Thoracic aorta (tissue), 2 donors: ENCODE data around the gene PIP5KL1. TPM values are rescaled to one million over a fixed set of nuclear protein-coding genes. Genes with fewer than 3 reads are reported as not detected.

Source experiments
- ATAC-seq: fragments of 150-250 bp; one replicate; pipeline ENCODE4 v1.8.0; 2017; ENCODE audit warnings: low read depth; ENCODE audit not compliant: insufficient number of reproducible peaks, low FRiP score
- DNase-seq: peaks from one replicate; pipeline ENCODE4 v3.0.0-alpha.2; 2020; ENCODE audit warnings: low spot score
- H3K27ac ChIP-seq, 2 donors: fragments of 200-600 bp; sonication (generic); 1 replicate in 1 of 2; 2 replicates in 1 of 2; pipeline ENCODE4 v1.5.1; 2016; ENCODE audit warnings: mild to moderate bottlenecking in 2 of 2, moderate library complexity in 2 of 2
- H3K27me3 ChIP-seq: fragments of 200-600 bp; sonication (generic); replicated peaks from 2 replicates; pipeline ENCODE4 v1.6.0; 2016; ENCODE audit warnings: mild to moderate bottlenecking; ENCODE audit not compliant: insufficient read depth
- H3K36me3 ChIP-seq: fragments of 200-600 bp; sonication (generic); one replicate; pipeline ENCODE4 v1.5.1; 2016
- H3K4me1 ChIP-seq, 2 donors: fragments of 200-600 bp; sonication (generic); 1 replicate in 1 of 2; 2 replicates in 1 of 2; pipeline versions ENCODE4 v1.5.1 to v1.6.0; 2016; ENCODE audit warnings: low read depth in 2 of 2, mild to moderate bottlenecking in 1 of 2; ENCODE audit not compliant: control insufficient read depth in 1 of 2
- H3K4me3 ChIP-seq: fragments of 200-600 bp; sonication (generic); 2 replicates; pipeline ENCODE4 v1.5.1; 2016; ENCODE audit warnings: mild to moderate bottlenecking
- H3K9me3 ChIP-seq: fragments of 200-600 bp; sonication (generic); 2 replicates; pipeline ENCODE4 v1.5.1; 2016
- total RNA-seq, 2 donors: library from RNA; depleted of rRNA; stranded (reverse); fragments of >200 nt; gene quantifications; one replicate each; pipeline versions ENCODE4 v1.1.0 to v1.2.3, GENCODE V29; 2016
- TF ChIP-seq, protein P1 (sequence below): fragments of 200-600 bp; sonication (generic); IDR thresholded peaks from one replicate; pipeline ENCODE4 v1.5.1; 2019; ENCODE audit warnings: antibody characterized with exemption

The PIP5KL1 gene
- total RNA-seq, 2 donors from 2014 or later = 6.0 to 8.8 TPM

DNA sequence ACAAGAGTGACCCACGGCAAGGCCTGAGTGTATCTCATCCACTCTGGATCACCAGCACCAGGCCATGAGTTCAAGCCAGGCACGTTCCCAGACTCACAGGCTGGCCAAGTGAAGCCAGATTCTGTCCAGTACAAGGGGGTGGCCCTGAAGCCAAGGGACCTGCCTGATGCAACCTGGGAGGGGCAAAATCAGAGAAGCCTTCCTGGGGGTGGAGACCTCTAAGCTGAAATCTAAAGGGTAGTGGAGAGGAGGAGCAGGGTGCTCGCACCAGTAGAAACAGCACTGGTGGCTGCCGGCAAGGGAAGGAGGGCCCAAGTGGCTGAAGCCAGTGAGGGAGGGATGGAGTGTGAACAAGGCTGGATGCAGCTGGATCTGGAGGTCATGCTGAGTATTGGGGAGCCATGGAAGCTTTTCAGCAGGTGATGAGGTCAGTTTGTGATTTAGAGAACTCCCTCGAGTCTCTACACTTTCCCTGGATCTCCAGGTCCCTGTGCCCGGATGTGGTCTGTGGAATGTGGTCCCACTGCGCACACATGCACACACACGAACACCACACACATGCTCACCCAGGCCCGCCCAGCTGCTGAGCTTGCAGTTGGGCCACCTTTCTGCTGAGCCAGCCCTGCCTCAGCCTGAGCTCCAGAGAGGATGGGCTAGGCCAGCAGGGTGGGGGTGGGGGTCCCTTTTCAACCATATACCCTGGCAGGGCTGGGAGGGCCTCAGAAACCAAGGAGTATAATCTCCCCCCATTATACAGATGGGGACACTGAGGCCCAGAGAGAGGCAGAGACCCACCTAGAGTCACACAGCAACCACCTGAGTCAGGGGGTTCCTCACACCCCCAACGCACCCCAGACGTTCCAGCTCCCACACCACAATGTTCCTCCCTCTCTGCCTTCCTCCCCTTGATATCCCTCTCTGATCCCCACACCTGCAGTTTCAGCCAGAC is 1.6 kb downstream of the PIP5KL1 start:
- Histone ChIP-seq H3K4me3 (no peak overlapping the region), H3K4me1 (peaks cover 11 to 23% of the 10 kb centered on the region in 2 donors), H3K36me3 (no peaks in the 10 kb centered on the region), H3K9me3 (no peaks in the 10 kb centered on the region), H3K27ac (no peak overlapping the region), H3K27me3 (no peaks in the 10 kb centered on the region)
- TF ChIP-seq, protein P1, sequence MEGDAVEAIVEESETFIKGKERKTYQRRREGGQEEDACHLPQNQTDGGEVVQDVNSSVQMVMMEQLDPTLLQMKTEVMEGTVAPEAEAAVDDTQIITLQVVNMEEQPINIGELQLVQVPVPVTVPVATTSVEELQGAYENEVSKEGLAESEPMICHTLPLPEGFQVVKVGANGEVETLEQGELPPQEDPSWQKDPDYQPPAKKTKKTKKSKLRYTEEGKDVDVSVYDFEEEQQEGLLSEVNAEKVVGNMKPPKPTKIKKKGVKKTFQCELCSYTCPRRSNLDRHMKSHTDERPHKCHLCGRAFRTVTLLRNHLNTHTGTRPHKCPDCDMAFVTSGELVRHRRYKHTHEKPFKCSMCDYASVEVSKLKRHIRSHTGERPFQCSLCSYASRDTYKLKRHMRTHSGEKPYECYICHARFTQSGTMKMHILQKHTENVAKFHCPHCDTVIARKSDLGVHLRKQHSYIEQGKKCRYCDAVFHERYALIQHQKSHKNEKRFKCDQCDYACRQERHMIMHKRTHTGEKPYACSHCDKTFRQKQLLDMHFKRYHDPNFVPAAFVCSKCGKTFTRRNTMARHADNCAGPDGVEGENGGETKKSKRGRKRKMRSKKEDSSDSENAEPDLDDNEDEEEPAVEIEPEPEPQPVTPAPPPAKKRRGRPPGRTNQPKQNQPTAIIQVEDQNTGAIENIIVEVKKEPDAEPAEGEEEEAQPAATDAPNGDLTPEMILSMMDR = no peak
- ATAC-seq (no peak), DNase-seq (no peak)

DNA sequence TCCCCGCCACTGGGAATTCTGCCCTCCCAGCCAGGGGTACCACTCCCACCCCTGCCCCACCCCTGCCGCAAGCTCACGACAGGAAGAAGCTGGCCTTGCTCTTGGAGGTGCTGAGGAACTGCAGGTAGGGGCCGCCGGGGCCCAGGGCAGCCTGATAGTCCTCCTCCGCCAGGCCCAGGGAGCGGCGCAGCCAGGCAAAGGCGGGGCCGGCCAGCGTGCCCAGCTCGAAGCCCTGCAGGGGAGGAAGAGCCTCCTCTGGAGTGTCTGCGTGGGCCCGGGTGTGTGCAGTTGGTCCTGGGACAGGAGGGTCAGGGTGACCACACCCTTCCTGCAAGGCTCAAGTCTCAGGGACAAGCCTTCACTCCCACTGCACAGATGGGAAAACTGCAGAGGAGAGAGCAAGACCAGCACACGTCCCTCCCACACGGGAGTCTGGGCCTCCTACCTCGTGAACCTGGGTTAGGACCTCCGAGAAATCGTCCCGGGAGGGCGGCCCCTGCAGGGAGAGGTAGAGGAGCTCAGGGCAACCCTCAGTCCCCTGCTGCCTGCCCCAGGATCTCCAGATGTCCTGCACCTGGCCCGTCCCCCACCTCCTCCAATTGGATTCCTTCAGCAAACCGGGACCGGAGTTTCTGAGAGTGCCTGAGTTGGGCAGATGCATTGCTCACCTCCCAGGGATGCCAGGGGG is 2.4 kb downstream of the PIP5KL1 start:
- H3K36me3 ChIP-seq = no peaks in the 10 kb centered on the region
- H3K27ac ChIP-seq = no peak overlapping the region
- no peaks in the 10 kb centered on the region for H3K27me3 ChIP-seq
- DNase-seq (no peak), ATAC-seq (no peak)
- TF ChIP-seq, protein P1 = no peak
- H3K4me3 ChIP-seq = peak overlapping the region; percentile 11
- H3K9me3 ChIP-seq = no peaks in the 10 kb centered on the region
- peaks cover 11 to 23% of the 10 kb centered on the region in 2 donors for H3K4me1 ChIP-seq

DNA sequence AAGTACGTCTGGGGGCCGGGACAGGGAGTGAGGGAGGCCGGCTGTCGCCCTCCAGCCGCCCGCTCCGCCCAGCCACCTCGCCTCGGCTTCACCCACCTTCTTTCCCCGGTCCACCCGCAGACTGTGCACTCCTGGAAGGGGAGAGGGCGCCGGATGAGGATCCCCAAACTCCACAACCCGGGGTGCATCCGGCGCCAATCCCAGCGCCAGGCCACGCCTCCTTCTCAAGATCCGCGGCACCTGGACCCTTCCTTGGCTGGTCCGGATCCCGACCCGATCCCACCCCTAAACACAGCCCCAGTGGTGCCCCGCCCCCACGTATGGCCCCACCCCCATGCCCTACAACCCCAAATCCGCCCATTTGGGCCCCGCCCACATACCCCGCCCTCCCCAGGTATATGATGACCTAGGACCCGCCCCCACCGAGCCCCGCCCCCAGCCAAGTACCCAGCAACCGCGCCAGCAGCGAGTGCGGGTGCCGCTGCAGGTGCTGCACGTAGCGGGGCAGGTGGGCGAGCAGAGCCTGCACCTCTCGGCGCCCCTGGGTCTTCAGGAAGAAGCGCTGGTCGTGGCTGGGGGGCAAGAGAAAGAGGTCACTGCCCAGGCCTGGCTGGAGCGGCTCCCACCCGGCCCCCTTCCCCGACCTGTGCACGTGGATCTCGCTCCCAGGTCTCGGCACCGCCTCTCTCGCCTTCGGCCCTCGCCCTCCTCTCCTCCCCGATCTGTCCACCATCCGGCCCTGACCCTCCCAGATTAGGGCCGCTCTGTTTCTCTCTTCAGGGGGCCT is 3.2 kb downstream of the PIP5KL1 start:
- ATAC-seq (no peak), DNase-seq (no peak)
- Histone ChIP-seq H3K9me3 (no peaks in the 10 kb centered on the region), H3K4me1 (peaks cover 11 to 23% of the 10 kb centered on the region in 2 donors), H3K27me3 (no peaks in the 10 kb centered on the region), H3K36me3 (no peaks in the 10 kb centered on the region), H3K27ac (no peak overlapping the region), H3K4me3 (peak overlapping the region; percentile 33)
- TF ChIP-seq, protein P1 = no peak

DNA sequence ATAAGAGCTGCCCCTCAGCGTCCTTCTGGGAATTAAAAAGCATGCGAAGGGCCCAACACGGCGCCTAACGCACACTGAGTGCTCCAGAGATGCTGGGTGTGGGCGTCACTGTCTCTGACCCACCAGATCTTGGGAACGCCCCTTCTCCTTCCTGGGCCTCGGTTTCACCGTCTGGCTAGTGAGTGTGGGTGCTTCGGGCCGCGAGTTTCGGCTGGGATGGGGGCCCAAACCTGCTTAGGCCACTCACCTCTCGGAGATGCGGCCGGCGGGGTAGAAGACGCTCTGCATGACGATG is 3.7 kb downstream of the PIP5KL1 start:
- H3K36me3 ChIP-seq = no peaks in the 10 kb centered on the region
- H3K9me3 ChIP-seq = no peaks in the 10 kb centered on the region
- ATAC-seq (no peak), DNase-seq (no peak)
- TF ChIP-seq, protein P1 = no peak
- peaks cover 11 to 24% of the 10 kb centered on the region in 2 donors for H3K4me1 ChIP-seq
- H3K4me3 ChIP-seq = peak overlapping the region; percentile 33
- H3K27me3 ChIP-seq = no peaks in the 10 kb centered on the region
- no peak overlapping the region for H3K27ac ChIP-seq
